SH-SY5Y (cell line): ENCODE measurements around the gene AKT3.

Experiments
- GATA2 ChIP-seq: IDR thresholded peaks from 2 replicates; pipeline ENCODE4 v1.6.1; 2011; ENCODE audit warnings: mild to moderate bottlenecking, low read depth, low read length
- GATA3 ChIP-seq: IDR thresholded peaks from 2 replicates; pipeline ENCODE4 v1.6.1; 2011; ENCODE audit warnings: low read depth, mild to moderate bottlenecking, low read length, moderate library complexity

DNA sequence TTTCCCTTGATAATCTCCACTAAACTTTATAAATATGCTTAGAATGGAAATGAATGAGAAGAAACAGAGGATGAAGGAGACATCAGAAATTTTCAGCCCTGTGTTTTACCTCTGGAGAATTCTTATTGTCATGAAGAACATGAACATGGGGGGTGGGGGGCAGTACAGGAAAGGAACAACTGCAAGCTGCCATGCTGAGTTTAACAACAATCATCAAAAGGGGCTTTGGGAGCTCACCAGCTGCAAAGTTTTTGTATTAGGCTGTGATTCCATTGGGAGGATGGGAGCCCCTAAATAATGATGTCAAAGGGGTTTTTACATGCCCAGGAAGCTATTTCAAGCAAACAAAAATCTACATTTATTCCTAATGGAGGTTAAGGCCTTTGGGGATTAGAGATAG is 103.3 kb downstream of the AKT3 start:
- TF ChIP-seq GATA2 (no peak), GATA3 (no peak)
